Measurements from ENCODE around the gene DNAJC16. TPM values are rescaled to one million over a fixed set of nuclear protein-coding genes. Genes with fewer than 3 reads are reported as not detected.
A peak's percentile ranks its signal among the peaks of the same experiment; 100 is the strongest.

Gene DNAJC16
- total and polyA plus RNA-seq, 2 of the 13 experiments (the other 11 are each of a cell fraction or from before 2014, with no cell fraction given) = 11.4 to 15.4 TPM

- no peak for TF ChIP-seq FIP1L1 (IDR thresholded peaks at IDR 0.05; ENCODE audit: borderline replicate concordance, insufficient read depth, low read depth, low read length)
- TF ChIP-seq KDM4B (CRISPR knock-in tag; IDR thresholded peaks at IDR 0.05) = peak; percentile 84; the same call in 1 of the 2 replicates
- TF ChIP-seq HOXA7 (CRISPR knock-in tag; IDR thresholded peaks at IDR 0.05) = no peak
- peak; percentile 70; the same call in 1 of the 2 replicates for TF ChIP-seq ZBED4 (CRISPR knock-in tag; IDR thresholded peaks at IDR 0.05; ENCODE audit: borderline replicate concordance)
- TF ChIP-seq ZNF329 (CRISPR knock-in tag; IDR thresholded peaks at IDR 0.05; ENCODE audit: low read depth) = no peak
- no peak for TF ChIP-seq HNF1A (IDR thresholded peaks at IDR 0.05; ENCODE audit: low read depth)
- peak; percentile 91 for TF ChIP-seq HNF1A (CRISPR knock-in tag; IDR thresholded peaks at IDR 0.05; ENCODE audit: borderline replicate concordance)
- 0 out of 2 replicates have a peak, but pooled peaks have one; percentile 78 for TF ChIP-seq CHCHD3 (CRISPR knock-in tag; IDR thresholded peaks at IDR 0.05)
- TF ChIP-seq PRMT3 (CRISPR knock-in tag; IDR thresholded peaks at IDR 0.05; ENCODE audit: borderline replicate concordance, low read depth) = peak; percentile 68; the same call in 1 of the 2 replicates
- 0 out of 2 replicates have a peak, but pooled peaks have one; percentile 87 for TF ChIP-seq PAX8 (CRISPR knock-in tag; IDR thresholded peaks at IDR 0.05; ENCODE audit: borderline replicate concordance)
- no peak for TF ChIP-seq ZNF414 (CRISPR knock-in tag; IDR thresholded peaks at IDR 0.05)
- no peak for TF ChIP-seq E2F5 (CRISPR knock-in tag; conservative IDR thresholded peaks at IDR 0.05)
- TF ChIP-seq ZFAT (CRISPR knock-in tag; conservative IDR thresholded peaks at IDR 0.05) = no peak
- no peak for TF ChIP-seq ZNF572 (CRISPR knock-in tag; IDR thresholded peaks at IDR 0.05)
- TF ChIP-seq ZSCAN30 (CRISPR knock-in tag; IDR thresholded peaks at IDR 0.05) = peak; percentile 85; the same call in 1 of the 2 replicates
- TF ChIP-seq ZNF678 (CRISPR knock-in tag; IDR thresholded peaks at IDR 0.05) = peak; percentile 83; the same call in 1 of the 2 replicates
- TF ChIP-seq ZNF44 (CRISPR knock-in tag; IDR thresholded peaks at IDR 0.05) = peak; percentile 38; the same call in 1 of the 2 replicates
- TF ChIP-seq ZNF672 (CRISPR knock-in tag; IDR thresholded peaks at IDR 0.05) = no peak
- peak; percentile 61; the same call in 1 of the 2 replicates for TF ChIP-seq ZNF225 (CRISPR knock-in tag; IDR thresholded peaks at IDR 0.05)
Observed at GRCh38 chr1:15584489-15585363, 58.1 kb downstream of the DNAJC16 start, which contains the start of gene AGMAT (continued).

Data from HepG2 (cell line).